ENCODE measurements around the gene MYBBP1A. TPM values are rescaled to one million over a fixed set of nuclear protein-coding genes. Genes with fewer than 3 reads are reported as not detected.

Gene MYBBP1A
- total RNA-seq, 1 experiment from 2014 or later, result 130 TPM

DNA sequence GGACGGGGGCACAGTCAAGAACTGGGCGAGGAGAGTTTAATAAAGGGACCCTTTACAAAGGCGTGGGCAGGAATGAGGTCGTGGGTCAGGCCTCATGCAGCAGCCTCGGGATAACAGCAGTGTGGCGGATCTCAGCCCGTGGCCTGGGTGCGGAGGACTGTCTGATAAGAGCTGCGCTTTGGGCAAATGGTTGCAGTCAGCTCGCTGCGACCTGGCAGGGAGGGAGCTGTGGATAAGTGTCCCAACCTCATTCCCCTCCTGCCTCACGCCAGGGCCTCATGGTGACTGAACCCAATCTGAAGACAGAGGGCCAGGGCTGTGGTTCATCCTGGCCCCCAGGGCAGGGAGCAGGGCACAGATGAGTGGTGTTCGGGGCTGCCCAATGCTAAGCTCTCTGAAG lies 42.8 kb upstream of the MYBBP1A start:
- intact Hi-C loops (cut with micrococcal nuclease), result no loop called here
- no peak for ATAC-seq

DNA sequence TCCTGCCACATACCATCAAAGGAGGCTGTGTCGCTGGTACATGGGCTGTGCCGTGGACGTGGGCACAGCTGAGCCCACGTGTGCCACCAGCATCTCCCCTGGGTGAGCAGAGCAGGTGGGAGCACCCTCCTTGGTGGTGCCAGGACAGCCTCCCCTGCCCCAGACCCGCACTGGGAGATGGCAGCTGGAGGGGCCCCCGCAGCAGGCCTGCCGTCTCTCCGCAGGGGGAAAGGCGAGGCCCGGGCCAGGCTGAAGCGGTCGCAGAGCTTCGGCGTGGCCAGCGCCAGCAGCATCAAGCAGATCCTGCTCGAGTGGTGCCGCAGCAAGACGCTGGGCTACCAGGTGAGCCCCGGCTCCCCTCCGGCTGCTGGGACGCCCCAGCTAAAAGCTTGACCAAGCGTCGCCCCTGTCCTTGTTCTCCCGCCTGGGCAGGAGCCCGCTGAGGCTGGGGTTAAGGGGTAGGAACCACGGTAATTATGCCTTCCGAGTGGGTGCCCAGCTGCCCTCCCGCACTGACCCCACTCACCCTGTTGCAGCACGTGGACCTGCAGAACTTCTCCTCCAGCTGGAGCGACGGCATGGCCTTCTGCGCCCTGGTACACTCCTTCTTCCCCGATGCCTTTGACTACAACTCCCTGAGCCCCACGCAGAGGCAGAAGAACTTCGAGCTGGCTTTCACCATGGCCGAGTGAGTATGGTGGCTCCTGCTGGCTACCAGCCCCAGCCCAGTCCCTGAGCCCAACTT lies 41.6 kb upstream of the MYBBP1A start:
- no peaks in the 10 kb centered on the region for H3K27me3 ChIP-seq (ENCODE audit: insufficient read depth, low read length)
- H4K20me1 ChIP-seq (ENCODE audit: insufficient read depth), result no peaks in the 10 kb centered on the region
- no peak overlapping the region for H3K4me2 ChIP-seq (ENCODE audit: low read length)
- no peaks in the 10 kb centered on the region for H3K36me3 ChIP-seq (ENCODE audit: control insufficient read depth in 1 of 2, insufficient read depth in 2 of 2, low read length in 2 of 2)
- ChIA-PET RAD21 (ENCODE audit: low non-redundant PET in 1 of 2, low total read pairs in 2 of 2, uncharacterized antibody in 2 of 2, unreplicated experiment in 2 of 2) (no interaction called here), CTCF (no interaction called here), POLR2A (no interaction called here)
- no peaks in the 10 kb centered on the region for H3K9me2 ChIP-seq (ENCODE audit: insufficient read depth)
- no peak for TF ChIP-seq JUND (IDR thresholded peaks at IDR 0.05)
- no peak for TF ChIP-seq EZH2 (IDR thresholded peaks at IDR 0.05)
- TF ChIP-seq, protein P1, sequence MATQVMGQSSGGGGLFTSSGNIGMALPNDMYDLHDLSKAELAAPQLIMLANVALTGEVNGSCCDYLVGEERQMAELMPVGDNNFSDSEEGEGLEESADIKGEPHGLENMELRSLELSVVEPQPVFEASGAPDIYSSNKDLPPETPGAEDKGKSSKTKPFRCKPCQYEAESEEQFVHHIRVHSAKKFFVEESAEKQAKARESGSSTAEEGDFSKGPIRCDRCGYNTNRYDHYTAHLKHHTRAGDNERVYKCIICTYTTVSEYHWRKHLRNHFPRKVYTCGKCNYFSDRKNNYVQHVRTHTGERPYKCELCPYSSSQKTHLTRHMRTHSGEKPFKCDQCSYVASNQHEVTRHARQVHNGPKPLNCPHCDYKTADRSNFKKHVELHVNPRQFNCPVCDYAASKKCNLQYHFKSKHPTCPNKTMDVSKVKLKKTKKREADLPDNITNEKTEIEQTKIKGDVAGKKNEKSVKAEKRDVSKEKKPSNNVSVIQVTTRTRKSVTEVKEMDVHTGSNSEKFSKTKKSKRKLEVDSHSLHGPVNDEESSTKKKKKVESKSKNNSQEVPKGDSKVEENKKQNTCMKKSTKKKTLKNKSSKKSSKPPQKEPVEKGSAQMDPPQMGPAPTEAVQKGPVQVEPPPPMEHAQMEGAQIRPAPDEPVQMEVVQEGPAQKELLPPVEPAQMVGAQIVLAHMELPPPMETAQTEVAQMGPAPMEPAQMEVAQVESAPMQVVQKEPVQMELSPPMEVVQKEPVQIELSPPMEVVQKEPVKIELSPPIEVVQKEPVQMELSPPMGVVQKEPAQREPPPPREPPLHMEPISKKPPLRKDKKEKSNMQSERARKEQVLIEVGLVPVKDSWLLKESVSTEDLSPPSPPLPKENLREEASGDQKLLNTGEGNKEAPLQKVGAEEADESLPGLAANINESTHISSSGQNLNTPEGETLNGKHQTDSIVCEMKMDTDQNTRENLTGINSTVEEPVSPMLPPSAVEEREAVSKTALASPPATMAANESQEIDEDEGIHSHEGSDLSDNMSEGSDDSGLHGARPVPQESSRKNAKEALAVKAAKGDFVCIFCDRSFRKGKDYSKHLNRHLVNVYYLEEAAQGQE (IDR thresholded peaks at IDR 0.05; ENCODE audit: low read depth), result no peak
- no peak for TF ChIP-seq SRF (IDR thresholded peaks at IDR 0.05; ENCODE audit: low read depth)
- TF ChIP-seq POLR2A (IDR thresholded peaks at IDR 0.05; ENCODE audit: borderline replicate concordance, extremely low read depth, insufficient read depth, insufficient read length), result no peak
- TF ChIP-seq SIN3A (IDR thresholded peaks at IDR 0.05; ENCODE audit: low read depth), result no peak
- no peak for TF ChIP-seq CBX3 (IDR thresholded peaks at IDR 0.05; ENCODE audit: low read depth)
- no peak for TF ChIP-seq ZFX (IDR thresholded peaks at IDR 0.05)
- TF ChIP-seq TCF7L2 (IDR thresholded peaks at IDR 0.05; ENCODE audit: borderline replicate concordance, extremely low read depth, insufficient read depth, insufficient read length), result no peak
- TF ChIP-seq, protein P2, sequence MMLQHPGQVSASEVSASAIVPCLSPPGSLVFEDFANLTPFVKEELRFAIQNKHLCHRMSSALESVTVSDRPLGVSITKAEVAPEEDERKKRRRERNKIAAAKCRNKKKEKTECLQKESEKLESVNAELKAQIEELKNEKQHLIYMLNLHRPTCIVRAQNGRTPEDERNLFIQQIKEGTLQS (IDR thresholded peaks at IDR 0.05), result no peak
- no peak for TF ChIP-seq EZH2phosphoT487 (IDR thresholded peaks at IDR 0.05; ENCODE audit: borderline replicate concordance)
- ATAC-seq (no peak), DNase-seq (ENCODE audit: low read depth, low spot score) (no peak)
- no peak overlapping the region for H3K4me3 ChIP-seq (replicated peaks in 1 of 2; ENCODE audit: low read depth in 1 of 2, low read length in 2 of 2)
- no peaks in the 10 kb centered on the region for H3K9me3 ChIP-seq (ENCODE audit: control insufficient read depth in 1 of 2, insufficient read depth in 1 of 2, low read depth in 1 of 2, low read length in 2 of 2)
- intact Hi-C loops (cut with micrococcal nuclease), result no loop called here
- H2AFZ ChIP-seq (ENCODE audit: low read depth, low read length, poor library complexity, severe bottlenecking), result no peak overlapping the region
- peaks cover 2% of the 10 kb centered on the region in 2 experiments for H3K4me1 ChIP-seq (ENCODE audit: control insufficient read depth in 1 of 2, insufficient read depth in 2 of 2, low read length in 2 of 2)
- no peaks in the 10 kb centered on the region for H3K79me2 ChIP-seq (ENCODE audit: insufficient read depth, low read length)
- H3K9ac ChIP-seq (ENCODE audit: low read length), result no peak overlapping the region
- BruUV-seq (replicated peaks), result no TSS peak
- H3K27ac ChIP-seq (ENCODE audit: low read depth, low read length), result no peak overlapping the region

More for the DNA sequence above, 42.8 kb upstream of the MYBBP1A start:
- ChIA-PET POLR2A (no interaction called here), CTCF (no interaction called here), RAD21 (ENCODE audit: low non-redundant PET in 1 of 2, low total read pairs in 2 of 2, uncharacterized antibody in 2 of 2, unreplicated experiment in 2 of 2) (no interaction called here)
- Histone ChIP-seq H3K4me3 (replicated peaks in 1 of 2; ENCODE audit: low read depth in 1 of 2, low read length in 2 of 2) (no peak overlapping the region), H3K9ac (ENCODE audit: low read length) (no peak overlapping the region), H3K9me2 (ENCODE audit: insufficient read depth) (no peaks in the 10 kb centered on the region), H4K20me1 (ENCODE audit: insufficient read depth) (no peaks in the 10 kb centered on the region), H3K9me3 (ENCODE audit: control insufficient read depth in 1 of 2, insufficient read depth in 1 of 2, low read depth in 1 of 2, low read length in 2 of 2) (no peaks in the 10 kb centered on the region), H3K79me2 (ENCODE audit: insufficient read depth, low read length) (no peaks in the 10 kb centered on the region), H3K36me3 (ENCODE audit: control insufficient read depth in 1 of 2, insufficient read depth in 2 of 2, low read length in 2 of 2) (no peaks in the 10 kb centered on the region), H3K27me3 (ENCODE audit: insufficient read depth, low read length) (no peaks in the 10 kb centered on the region), H2AFZ (ENCODE audit: low read depth, low read length, poor library complexity, severe bottlenecking) (no peak overlapping the region), H3K4me2 (ENCODE audit: low read length) (no peak overlapping the region), H3K27ac (ENCODE audit: low read depth, low read length) (no peak overlapping the region), H3K4me1 (ENCODE audit: control insufficient read depth in 1 of 2, insufficient read depth in 2 of 2, low read length in 2 of 2) (no peaks in the 10 kb centered on the region)
- no peak for DNase-seq (ENCODE audit: low read depth, low spot score)
- no peak for TF ChIP-seq EZH2 (IDR thresholded peaks at IDR 0.05)
- no peak for TF ChIP-seq CEBPB (IDR thresholded peaks at IDR 0.05; ENCODE audit: low read depth)
- no peak for TF ChIP-seq RAD21 (IDR thresholded peaks at IDR 0.05; ENCODE audit: low read depth)
- no peak for TF ChIP-seq ZFX (IDR thresholded peaks at IDR 0.05)
- no peak for TF ChIP-seq POLR2AphosphoS5 (IDR thresholded peaks at IDR 0.05; ENCODE audit: low read depth, low read length)
- no peak for TF ChIP-seq SRF (IDR thresholded peaks at IDR 0.05; ENCODE audit: low read depth)
- no peak for TF ChIP-seq TCF7L2 (IDR thresholded peaks at IDR 0.05; ENCODE audit: borderline replicate concordance, extremely low read depth, insufficient read depth, insufficient read length)
- TF ChIP-seq YY1 (IDR thresholded peaks at IDR 0.05; ENCODE audit: extremely low read depth, insufficient replicate concordance, low read depth, low read length), result no peak
- no peak for TF ChIP-seq SIN3A (IDR thresholded peaks at IDR 0.05; ENCODE audit: low read depth)
- TF ChIP-seq, protein P2 (IDR thresholded peaks at IDR 0.05), result no peak
- TF ChIP-seq, protein P3, sequence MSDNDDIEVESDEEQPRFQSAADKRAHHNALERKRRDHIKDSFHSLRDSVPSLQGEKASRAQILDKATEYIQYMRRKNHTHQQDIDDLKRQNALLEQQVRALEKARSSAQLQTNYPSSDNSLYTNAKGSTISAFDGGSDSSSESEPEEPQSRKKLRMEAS (IDR thresholded peaks at IDR 0.05), result no peak
- no peak for TF ChIP-seq EGR1 (IDR thresholded peaks at IDR 0.05; ENCODE audit: low read depth)
- BruUV-seq (replicated peaks), result no TSS peak
